ENCODE results near the gene OLR1. TPM values are rescaled to one million over a fixed set of nuclear protein-coding genes. Genes with fewer than 3 reads are reported as not detected.
A peak's percentile ranks its signal among the peaks of the same experiment; 100 is the strongest.
"Not testable (repeated sequence)": the region's sequence is repeated elsewhere in the genome, so short reads cannot be mapped to it uniquely, and the experiment has no call there.

OLR1 gene
- total RNA-seq, 1 donor from 2014 or later: 7.3 TPM

DNA sequence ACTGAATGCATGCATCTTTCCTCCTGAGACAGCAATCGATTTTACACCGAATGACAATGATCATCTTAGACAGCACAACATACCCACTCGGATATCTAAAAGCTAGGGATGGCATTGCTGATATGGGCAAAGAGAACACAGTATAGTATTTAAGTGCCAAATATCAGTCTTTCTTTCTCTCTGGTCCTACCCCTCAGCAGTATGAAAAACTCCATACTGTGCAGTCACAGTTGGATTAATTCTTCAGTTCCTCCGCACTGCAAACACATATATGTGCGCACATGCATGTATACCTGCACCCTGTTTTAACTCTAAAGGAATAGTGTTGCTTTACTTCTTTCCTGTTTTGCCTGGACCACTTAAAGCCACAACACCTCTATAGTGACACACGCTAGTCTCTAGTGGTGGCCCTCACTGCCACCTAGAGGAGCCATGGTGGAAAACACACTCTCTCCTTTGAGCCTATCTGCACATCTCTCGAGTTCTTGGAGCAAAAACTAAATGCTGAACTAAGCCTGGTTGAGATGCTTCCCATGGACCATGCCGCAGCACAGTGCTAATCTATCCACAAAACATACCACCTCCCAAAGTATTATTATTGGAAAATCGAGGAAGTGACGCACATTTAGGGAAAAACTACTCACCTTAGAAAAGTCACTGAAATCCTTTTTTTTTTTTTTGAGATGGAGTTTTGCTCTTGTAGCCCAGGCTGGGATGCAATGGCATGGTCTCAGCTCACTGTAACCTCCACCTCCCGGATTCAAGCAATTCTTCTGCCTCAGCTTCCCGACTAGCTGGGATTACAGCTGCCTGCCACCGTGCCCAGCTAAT is 18.8 kb upstream of the OLR1 start:
- peak; percentile 69 for DNase-seq

- no peak for DNase-seq
Observed at GRCh38 chr12:10189653-10190052, 17.7 kb upstream of the OLR1 start.

- not testable (repeated sequence) for DNase-seq
Observed at GRCh38 chr12:10186958-10187357, 15.0 kb upstream of the OLR1 start.

GRCh38 chr12:10186299-10186698 is 14.4 kb upstream of the OLR1 start:
- DNase-seq: peak; percentile 17

DNA sequence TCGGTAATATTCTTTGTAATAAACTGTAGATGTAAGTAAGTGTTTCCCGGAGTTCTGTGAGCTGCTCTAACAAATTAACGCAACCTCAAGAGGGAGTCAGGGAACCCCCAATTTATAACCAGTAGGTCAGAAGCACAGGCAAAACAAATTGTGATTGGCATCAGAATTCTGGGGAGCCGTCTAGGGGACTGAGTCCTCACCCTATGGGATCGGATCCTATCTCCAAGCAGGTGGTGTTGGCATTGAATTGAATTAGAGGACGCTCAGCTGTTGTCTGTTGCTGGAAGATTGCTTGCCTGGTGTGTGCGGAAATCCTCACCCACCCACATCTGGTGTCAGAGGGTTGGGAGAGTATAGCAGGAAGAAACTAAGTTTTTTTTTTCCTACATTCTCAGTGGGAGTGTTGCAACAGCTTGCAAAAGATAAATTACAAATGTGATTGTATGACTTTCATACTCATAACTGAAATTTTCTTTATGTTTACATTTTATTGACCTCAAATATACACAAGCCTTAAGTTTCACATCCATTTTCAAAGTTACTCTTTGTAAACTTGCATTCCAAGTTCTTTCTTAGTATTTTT is 12.4 kb upstream of the OLR1 start:
- no peak for DNase-seq

DNA sequence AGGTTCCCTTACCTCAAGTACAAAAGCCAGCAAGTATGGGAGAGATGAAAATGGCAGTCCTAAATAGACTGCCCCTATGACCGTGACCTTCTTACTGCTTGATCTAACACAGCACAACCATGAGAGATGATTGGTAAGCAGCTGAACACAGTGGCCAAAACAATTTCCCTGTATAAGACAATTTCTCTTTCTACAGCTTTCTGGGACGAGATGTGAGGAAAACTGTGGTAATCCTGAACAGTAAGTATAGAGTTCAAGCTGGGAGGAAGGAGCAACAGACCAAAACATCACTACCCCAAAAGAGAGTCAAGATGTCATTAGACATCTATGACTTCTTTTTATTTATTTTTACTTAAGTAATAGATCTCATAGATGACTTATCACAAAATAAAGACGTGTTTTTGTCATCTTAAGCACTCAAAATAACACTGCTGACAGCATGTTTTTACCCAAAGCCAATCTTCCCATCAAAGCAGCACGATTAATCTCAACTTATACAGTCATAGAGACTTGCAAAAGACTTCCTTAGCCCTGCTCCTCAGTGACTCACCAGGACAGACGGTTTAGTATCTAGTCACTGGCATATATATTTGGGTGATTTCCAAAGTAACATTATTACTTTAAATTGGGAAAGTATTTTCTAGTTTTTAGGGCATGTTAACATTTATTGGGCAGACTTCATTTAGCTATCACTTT is 10.6 kb upstream of the OLR1 start:
- no peak for DNase-seq

DNA sequence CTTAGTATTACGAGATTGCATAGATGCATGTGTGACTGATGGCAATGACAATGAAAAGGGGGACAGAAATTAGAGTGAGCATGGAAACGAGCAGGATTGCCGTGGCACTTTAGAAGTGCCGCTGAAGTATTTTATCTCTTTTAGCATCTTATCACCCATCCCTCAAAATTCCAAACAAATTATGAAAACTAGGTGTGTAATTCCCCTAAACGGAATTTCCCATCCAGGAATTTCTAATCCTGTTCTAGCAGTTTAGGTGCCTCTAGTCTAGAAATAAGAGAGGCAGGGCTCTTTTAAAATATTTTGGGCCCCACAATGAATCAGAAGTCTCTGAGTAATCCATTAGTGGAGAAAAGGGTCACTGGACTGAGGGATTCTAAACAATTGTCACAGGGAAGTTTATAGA is 7.8 kb upstream of the OLR1 start:
- no peak for DNase-seq

DNA sequence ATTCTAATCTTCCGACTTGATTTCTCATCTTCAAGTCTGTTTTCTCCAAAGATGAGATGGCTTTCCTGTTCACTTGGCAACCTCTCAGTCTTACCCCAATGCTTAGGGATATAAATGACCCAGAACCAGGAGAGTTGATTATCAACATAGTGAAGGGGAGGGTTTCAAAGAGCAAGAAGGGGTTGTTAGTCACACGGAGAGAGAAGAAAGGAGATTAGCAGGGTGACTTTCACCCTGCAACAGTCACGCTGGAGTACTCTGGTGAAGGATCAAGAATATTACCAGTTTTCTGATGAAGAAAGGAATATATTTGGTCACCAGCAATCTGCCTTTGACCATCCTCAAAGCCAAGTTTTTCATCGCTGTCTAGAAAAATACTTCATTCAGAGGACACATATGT is 6.9 kb upstream of the OLR1 start, which contains the start of gene TMEM52B:
Gene TMEM52B (plus strand): TSS at position 212 of the 400 bp plus-strand sequence. CDS start 543 bp downstream, outside the sequence.
- DNase-seq: no peak

DNA sequence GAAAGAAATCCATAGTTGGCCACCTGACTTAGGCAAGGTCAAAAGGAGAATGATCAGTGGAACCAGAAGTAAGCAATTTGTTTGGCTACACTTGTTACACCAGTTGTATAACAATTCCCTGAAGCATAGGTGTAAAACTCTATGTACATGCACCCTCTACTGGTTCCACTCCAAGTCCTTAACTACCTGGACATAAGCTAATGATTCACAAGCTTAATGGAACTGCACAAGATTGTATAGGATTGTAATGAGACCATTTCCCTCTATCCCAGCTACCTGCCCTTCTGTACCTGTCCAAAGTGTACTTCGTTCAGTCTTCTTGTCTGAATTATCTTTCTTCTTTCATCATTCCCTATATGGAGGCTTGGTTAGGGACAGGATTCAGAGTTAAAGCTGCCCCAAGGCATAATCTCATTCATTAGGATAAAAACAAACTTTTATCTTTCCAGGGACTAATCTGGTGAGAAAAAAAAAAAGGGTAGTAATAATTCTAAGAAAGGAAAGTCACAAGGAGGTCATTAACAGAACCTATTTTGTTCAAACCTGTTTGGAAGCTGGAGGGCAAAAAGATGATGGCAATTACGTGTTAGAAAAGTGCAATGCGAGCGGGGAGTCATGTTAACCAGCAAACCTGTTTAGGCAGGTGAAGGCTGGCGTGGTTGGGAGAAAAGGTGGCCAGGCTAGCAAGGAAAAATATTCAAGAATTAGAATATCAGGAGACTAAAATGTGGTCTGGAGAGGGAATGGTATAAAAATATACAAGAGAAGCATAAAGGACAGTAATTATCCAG is 4.1 kb upstream of the OLR1 start:
- DNase-seq: no peak

DNA sequence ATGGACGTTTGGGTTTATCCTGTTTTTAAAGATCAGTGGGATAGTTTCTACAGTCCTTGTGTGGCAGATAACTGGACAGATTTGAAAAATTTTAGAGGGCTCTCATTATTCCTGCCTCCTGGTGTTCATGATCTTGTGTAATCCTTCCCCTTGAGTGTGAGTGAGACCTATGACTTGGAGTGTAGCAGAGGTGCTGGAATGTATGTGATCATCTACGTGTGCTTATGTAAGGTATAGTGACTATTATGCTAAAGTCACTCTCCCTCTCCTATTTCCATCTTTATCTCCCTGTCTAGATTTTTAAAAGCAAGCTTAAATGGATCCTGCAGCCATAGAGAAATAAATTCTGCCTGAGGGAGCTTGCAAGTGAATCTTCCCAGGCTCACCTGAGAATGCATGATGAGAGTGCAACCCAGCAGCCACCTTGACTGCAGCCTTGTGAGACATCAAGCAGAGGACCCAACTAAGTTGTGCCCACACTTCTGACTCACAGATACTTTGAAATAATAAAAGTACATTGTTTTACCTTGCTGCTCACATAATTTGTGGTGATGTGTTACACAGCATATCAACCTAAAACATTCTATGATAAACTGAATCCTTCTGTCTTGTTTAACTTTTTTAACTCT is 3.2 kb upstream of the OLR1 start:
- no peak for DNase-seq

DNA sequence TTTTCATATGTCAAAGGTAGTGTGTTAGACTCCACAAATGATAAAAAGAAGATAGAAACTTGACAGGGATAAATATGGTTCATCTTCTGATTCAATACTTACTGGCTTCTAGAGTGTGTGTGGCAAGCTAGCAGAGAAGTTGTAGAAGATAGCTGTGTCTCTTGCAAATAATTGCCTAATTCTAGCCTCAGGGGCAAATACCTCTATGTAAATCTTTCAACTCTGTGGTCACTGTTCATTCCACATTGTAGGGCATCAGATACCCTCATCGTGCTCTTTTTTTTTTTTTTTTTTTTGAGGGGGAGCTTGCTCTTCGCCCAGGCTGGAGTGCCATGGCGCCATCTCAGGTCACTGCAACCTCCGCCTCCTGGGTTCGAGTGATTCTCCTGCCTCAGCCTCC is 1.7 kb downstream of the OLR1 start:
- no peak for DNase-seq

GRCh38 chr12:10169104-10169503 is 2.8 kb downstream of the OLR1 start:
- DNase-seq: no peak

DNA sequence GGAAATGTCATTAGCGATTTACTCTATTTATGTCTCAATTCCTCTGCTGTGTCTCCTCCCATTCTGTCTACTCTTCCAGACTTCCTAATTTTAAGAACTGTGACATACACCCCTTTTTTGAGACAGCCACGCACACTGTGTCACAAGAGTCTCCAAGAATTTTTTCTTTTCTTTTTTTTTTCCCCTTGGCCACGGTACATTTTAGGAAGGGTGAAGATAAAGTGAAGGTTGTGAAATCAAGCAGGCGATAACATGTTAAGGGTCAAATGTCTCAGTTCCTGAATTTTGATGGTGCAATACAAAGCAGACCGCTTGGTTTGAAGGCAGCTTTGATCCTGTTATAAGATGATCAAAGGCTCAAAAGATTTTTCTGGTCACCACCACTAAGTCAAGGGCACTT is 4.3 kb downstream of the OLR1 start:
- no peak for DNase-seq

GRCh38 chr12:10165421-10165820 is 6.5 kb downstream of the OLR1 start:
- DNase-seq: no peak

- DNase-seq: no peak
Observed at GRCh38 chr12:10163084-10163483, 8.8 kb downstream of the OLR1 start.

GRCh38 chr12:10160617-10161385 is 11.1 kb downstream of the OLR1 start:
- no peak for DNase-seq

GRCh38 chr12:10159280-10159679 is 12.7 kb downstream of the OLR1 start:
- DNase-seq: no peak

- no peak for DNase-seq
Observed at GRCh38 chr12:10158406-10158805, 13.5 kb downstream of the OLR1 start.

DNA sequence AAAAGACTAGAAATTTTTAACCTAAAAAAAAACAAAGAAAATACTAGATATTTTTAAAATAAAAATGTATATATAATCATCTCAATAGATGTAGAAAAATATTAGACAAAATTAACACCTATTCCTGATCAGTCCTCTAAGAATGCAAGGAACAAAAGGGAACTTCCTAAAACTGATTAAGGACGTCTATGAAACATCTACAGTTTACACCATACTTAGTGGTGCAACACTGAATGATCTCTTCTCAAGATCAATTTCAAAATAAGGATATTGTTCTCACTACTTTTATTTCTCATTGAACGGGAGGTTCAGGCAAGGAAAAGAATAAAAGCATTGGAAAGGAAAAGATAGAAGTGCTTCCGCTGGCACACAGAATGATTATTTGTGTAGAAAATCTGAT is 16.0 kb downstream of the OLR1 start:
- DNase-seq: no peak

GRCh38 chr12:10154145-10154496 is 17.8 kb downstream of the OLR1 start:
- DNase-seq: no peak
